Activated CD8-positive, alpha-beta memory T cell treated with anti-CD3 and anti-CD28 coated beads, Interleukin-2, amount 10 ng/mL, durations not matched to agents 7 days and 5 days (primary cell): ENCODE measurements around the gene FUT8. TPM values are rescaled to one million over a fixed set of nuclear protein-coding genes. Genes with fewer than 3 reads are reported as not detected.
A peak's percentile ranks its signal among the peaks of the same experiment; 100 is the strongest.

Experiments
- ATAC-seq: fragments of 150-1000 bp; cut with Tn5 transposase; one replicate; pipeline ENCODE4 v1.10.0; 2021; ENCODE audit warnings: moderate library complexity
- CTCF ChIA-PET: fragments of 350-600 bp; sonication (Branson Sonifier 250); formaldehyde crosslinking; loops from one replicate; lab custom pipeline; 2021; ENCODE audit warnings: antibody characterized with exemption; lab: Charles Lee
- DNase-seq: peaks from one replicate; pipeline ENCODE4 v3.0.0-alpha.2; 2020
- H3K27ac Mint-ChIP-seq: one replicate; pipeline ENCODE4 v1.8.0; 2021; ENCODE audit warnings: mild to moderate bottlenecking, mixed read lengths
- H3K27me3 Mint-ChIP-seq: one replicate; pipeline ENCODE4 v1.8.0; 2021; ENCODE audit warnings: mixed read lengths
- H3K36me3 Mint-ChIP-seq: one replicate; pipeline ENCODE4 v1.8.0; 2021; ENCODE audit warnings: mild to moderate bottlenecking, mixed read lengths
- H3K4me1 Mint-ChIP-seq: one replicate; pipeline ENCODE4 v1.8.0; 2021; ENCODE audit warnings: mixed read lengths
- H3K4me3 Mint-ChIP-seq: one replicate; pipeline ENCODE4 v1.8.0; 2021; ENCODE audit warnings: mild to moderate bottlenecking, moderate library complexity, mixed read lengths
- H3K9me3 Mint-ChIP-seq: one replicate; pipeline ENCODE4 v1.8.0; 2022; ENCODE audit warnings: low read depth, mixed read lengths
- total RNA-seq, 2 experiments: library from RNA; stranded (reverse); gene quantifications; one replicate each; pipeline ENCODE4 v1.2.3, GENCODE V29; 2021

Gene FUT8
- total RNA-seq, 2 experiments from 2014 or later: 114 to 161 TPM

DNA sequence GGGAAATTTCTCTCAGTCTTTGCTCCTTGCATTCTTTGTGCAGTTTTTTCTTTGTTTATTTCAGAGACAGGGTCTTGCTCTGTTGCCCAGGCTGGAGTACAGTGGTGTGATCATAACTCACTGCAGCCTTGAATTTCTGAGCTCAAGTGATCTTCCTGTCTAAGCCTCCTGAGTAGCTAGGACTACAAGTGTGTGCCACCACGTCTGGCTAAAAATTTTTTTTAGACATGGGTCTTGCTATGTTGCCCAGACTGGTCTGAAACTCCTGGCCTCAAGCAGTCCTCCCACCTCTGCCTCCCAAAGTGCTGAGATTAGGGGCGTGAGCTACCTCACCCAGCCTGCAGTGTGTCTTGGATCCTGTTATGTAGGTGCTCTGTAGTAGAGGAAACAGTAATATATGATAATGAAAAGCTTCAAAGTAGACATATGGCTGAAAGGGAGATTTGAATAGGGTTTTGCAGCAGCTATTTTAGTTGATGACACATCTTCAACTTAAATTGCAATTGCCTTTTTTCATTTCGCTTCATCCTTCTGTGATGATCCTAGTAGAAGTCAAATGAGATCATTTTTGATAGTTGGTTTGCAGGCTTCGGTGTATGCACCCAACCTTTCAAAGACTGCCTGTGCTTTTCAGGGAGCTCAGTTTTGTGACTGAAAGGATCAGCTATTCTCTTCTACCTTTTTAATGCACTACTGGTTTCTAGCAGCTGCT, 75.4 kb downstream of the FUT8 start:
- no peak for ATAC-seq
- H3K4me3 Mint-ChIP-seq: no peak overlapping the region
- no peaks in the 10 kb centered on the region for H3K27me3 Mint-ChIP-seq

DNA sequence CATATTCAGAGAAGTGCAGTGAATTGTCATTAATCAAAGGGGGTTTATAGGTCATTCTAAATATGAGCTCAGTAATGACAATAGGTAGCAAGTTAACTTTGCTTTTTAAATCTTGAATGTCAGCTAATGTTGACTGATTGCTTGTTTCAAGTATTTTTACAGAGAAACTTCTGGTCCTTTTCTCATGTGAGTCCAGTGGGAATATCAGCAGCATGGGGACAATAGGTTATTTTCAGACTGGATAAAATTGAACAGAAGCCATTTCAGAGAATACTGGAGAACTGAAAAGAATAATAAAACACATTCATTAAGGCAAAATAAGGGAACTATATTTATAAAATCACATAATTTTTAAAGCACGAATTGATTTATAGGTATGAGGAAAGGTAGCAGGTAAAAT, 78.7 kb downstream of the FUT8 start:
- CTCF ChIA-PET: no interaction called here
- DNase-seq (no peak), ATAC-seq (no peak)
- Mint-ChIP-seq H3K36me3 (peaks cover 50% of the 10 kb centered on the region), H3K27ac (no peak overlapping the region), H3K27me3 (no peaks in the 10 kb centered on the region), H3K9me3 (peaks cover 3% of the 10 kb centered on the region), H3K4me3 (no peak overlapping the region), H3K4me1 (peaks cover 20% of the 10 kb centered on the region)

More for the DNA sequence above, 75.4 kb downstream of the FUT8 start:
- H3K4me1 Mint-ChIP-seq: peaks cover 25% of the 10 kb centered on the region
- DNase-seq: no peak
- H3K9me3 Mint-ChIP-seq: no peaks in the 10 kb centered on the region
- no peak overlapping the region for H3K27ac Mint-ChIP-seq
- peaks cover 41% of the 10 kb centered on the region for H3K36me3 Mint-ChIP-seq
- CTCF ChIA-PET: interaction anchor here (1.0 kb wide), 1 partner anchor 72 kb away, joined by 3 read pairs; no protein-coding TSS in a partner anchor

DNA sequence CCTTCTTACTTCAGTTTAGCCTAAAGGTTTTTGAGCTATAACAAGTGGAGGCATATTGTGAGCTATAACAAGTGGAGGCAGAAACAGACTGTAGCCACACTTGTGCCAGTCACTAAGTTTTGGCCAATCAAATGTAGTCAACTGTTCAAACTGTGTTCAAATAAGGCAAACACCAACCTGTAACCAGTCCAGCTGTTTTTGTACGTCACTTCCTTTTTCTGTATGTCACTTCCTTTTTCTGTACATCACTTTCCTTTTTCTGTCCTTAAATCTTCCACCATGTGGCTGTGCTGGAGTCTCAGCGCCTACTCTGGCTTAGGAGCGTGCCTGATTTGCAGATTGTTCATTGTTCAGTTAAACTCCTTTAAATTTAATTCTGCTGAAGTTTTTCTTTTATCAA, 79.7 kb downstream of the FUT8 start:
- Mint-ChIP-seq H3K4me3 (no peak overlapping the region), H3K27ac (no peak overlapping the region), H3K36me3 (peaks cover 53% of the 10 kb centered on the region), H3K27me3 (no peaks in the 10 kb centered on the region), H3K9me3 (peaks cover 10% of the 10 kb centered on the region), H3K4me1 (peaks cover 24% of the 10 kb centered on the region)
- CTCF ChIA-PET: no interaction called here
- no peak for ATAC-seq
- DNase-seq: no peak

DNA sequence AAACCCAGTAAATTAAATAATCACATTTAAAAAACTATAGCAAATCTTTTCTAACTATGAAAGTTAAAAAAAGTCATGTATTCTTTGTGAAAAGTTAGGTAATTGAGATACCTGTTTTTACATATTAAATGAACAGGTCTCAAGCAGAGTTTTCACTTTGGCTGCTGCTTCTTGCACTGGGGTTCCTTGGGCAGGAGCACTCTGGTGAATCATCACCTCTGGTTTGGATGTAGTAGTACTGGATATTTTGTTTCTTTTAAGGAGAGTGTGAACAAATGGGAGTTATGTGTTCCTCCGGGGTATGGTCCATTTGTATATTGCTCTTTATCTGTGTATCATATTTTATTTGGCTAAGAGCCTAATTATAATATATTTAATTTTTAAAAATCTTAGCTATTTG, 82.7 kb downstream of the FUT8 start:
- no peak overlapping the region for H3K4me3 Mint-ChIP-seq
- no peaks in the 10 kb centered on the region for H3K27me3 Mint-ChIP-seq
- no peak for DNase-seq
- CTCF ChIA-PET: no interaction called here
- H3K36me3 Mint-ChIP-seq: peaks cover 58% of the 10 kb centered on the region
- ATAC-seq: no peak
- H3K9me3 Mint-ChIP-seq: peaks cover 10% of the 10 kb centered on the region
- H3K27ac Mint-ChIP-seq: no peak overlapping the region
- H3K4me1 Mint-ChIP-seq: peaks cover 30% of the 10 kb centered on the region

DNA sequence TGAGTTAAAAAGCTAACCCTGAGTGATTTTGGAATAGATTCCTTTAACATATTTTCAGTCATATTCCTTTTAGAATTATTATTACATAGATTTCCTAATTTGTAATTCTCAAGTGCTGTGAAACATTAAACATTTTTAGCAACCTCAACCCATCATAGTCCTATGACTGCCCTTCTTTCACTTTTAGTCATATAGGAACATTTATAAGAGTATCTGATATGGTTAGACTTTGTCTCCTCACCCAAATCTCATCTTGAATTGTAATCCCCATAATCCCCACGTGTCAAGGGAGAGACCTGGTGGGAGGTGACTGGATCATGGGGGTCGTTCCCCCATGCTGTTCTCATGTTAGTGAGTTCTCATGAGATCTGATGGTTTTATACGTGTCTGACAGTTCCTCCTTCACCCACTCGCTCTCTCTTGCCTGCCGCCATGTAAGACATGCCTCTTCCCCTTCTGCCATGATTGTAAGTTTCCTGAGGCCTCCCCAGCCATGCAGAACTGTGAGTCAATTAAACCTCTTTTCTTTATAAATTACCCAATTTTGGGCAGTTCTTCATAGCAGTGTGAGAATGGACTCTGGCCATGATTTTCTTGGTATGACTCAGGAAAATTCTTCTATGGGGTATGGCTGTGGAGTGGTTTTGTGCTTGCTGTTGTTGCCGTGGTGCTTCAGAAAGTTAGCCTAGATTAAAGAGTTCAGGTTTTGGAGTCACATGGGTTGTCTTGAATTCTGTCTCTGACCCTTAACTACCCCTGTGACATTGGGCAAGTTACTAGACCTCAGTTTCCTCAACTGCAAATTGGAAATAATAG, 83.9 kb downstream of the FUT8 start:
- no peak for DNase-seq
- peaks cover 38% of the 10 kb centered on the region for H3K4me1 Mint-ChIP-seq
- ATAC-seq: peak; percentile 45

DNA sequence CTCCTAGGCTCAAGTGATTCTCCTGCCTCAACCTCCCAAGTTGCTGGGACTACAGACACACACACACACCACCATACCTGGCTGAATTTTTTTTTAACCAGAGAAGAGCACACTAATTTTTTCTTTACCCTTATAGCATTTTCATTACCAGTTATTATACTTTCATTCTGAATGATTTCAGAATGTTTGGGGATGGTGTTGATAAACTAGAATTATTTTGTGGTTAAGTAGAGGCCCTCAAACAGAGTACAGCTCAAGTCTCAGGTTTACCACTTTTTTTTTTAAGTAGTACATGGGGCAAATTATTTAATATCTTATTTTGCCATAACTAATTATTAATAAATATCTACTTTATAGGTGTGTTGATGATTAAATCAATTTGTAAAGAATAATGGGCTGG, 86.6 kb downstream of the FUT8 start:
- Mint-ChIP-seq H3K4me3 (no peak overlapping the region), H3K27me3 (no peaks in the 10 kb centered on the region), H3K27ac (no peak overlapping the region), H3K4me1 (peaks cover 46% of the 10 kb centered on the region), H3K36me3 (peaks cover 38% of the 10 kb centered on the region), H3K9me3 (peaks cover 10% of the 10 kb centered on the region)
- ATAC-seq (no peak), DNase-seq (no peak)
- CTCF ChIA-PET: no interaction called here

More for the DNA sequence above, 83.9 kb downstream of the FUT8 start:
- no peak overlapping the region for H3K4me3 Mint-ChIP-seq
- peaks cover 51% of the 10 kb centered on the region for H3K36me3 Mint-ChIP-seq
- peaks cover 10% of the 10 kb centered on the region for H3K9me3 Mint-ChIP-seq
- CTCF ChIA-PET: no interaction called here
- no peaks in the 10 kb centered on the region for H3K27me3 Mint-ChIP-seq
- no peak overlapping the region for H3K27ac Mint-ChIP-seq

DNA sequence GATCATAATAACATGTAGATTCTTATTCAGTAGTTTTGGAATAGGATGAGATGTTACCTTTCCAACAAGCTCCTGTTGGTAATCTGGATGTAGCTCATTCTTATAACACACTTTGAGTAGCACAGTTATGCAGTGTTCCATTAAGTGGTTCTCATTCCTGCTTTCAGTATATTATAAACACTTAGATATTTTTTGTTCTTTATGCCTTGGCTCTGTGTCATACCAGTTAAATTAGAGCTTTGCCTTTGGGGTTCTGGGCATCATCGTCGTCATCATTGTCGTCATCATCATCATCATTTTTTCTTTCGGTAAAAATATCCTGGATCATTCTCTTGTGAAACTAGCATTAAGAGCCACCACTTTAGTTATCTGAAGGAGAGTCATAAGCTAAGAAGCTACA, 87.5 kb downstream of the FUT8 start:
- DNase-seq (no peak), ATAC-seq (no peak)
- Mint-ChIP-seq H3K36me3 (peaks cover 38% of the 10 kb centered on the region), H3K4me1 (peaks cover 47% of the 10 kb centered on the region), H3K4me3 (no peak overlapping the region), H3K27ac (no peak overlapping the region), H3K27me3 (no peaks in the 10 kb centered on the region), H3K9me3 (peaks cover 10% of the 10 kb centered on the region)
- CTCF ChIA-PET: interaction anchor here (1.1 to 1.2 kb wide), 2 partner anchors 10 to 84 kb away, joined by 3 to 4 read pairs; no protein-coding TSS in a partner anchor

DNA sequence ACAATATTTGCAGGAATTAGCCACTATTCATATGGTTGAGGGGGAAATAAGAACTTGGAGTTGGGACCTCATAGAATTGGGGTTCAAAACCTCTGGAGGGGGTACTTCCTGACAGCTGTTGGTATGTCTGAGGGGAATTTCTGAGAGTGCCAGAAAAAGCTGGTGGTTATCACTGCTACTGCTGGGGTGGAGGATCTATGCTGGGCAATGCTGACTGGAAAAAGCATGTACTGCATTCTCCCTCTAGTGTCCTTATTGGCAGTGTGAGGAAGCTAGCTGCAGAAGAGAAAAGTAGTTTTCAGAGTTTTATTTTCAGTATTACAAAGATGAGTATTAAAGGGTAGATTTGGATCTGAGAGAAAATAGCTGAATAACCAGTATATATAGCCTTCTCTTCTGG, 88.8 kb downstream of the FUT8 start:
- Mint-ChIP-seq H3K4me1 (peaks cover 42% of the 10 kb centered on the region), H3K27ac (no peak overlapping the region), H3K4me3 (no peak overlapping the region), H3K27me3 (no peaks in the 10 kb centered on the region), H3K36me3 (peaks cover 31% of the 10 kb centered on the region), H3K9me3 (peaks cover 6% of the 10 kb centered on the region)
- DNase-seq (no peak), ATAC-seq (peak; percentile 51)
- CTCF ChIA-PET: interaction anchor here (0.8 kb wide), 2 partner anchors 46 to 90 kb away, joined by 3 read pairs; no protein-coding TSS in a partner anchor

DNA sequence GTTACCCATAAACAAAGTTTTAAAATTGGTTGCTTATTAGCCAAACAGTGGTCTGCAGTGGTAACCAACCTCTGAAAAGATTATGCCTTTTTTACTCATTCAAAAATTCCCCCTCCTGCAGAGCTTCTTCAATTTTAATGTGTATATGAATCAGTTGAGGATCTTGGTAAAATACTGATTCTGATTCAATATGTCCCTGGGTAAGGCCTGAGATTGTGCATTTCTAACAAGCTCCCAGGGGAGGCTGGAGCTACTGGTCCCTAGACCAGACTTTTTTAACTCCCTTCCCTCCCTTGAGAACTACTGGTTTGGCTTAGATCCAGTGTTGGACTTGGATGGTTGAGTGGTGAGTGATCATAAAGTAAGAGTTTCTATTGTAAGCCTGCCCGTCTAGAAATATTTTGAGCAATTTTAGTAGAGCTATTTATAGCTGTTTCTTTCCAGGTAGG, 90.2 kb downstream of the FUT8 start:
- H3K9me3 Mint-ChIP-seq: peaks cover 3% of the 10 kb centered on the region
- H3K27ac Mint-ChIP-seq: no peak overlapping the region
- no peaks in the 10 kb centered on the region for H3K27me3 Mint-ChIP-seq
- peaks cover 36% of the 10 kb centered on the region for H3K4me1 Mint-ChIP-seq
- DNase-seq (no peak), ATAC-seq (no peak)
- peaks cover 30% of the 10 kb centered on the region for H3K36me3 Mint-ChIP-seq
- CTCF ChIA-PET: interaction anchor here (1.2 kb wide), 1 partner anchor 88 kb away, joined by 3 read pairs; no protein-coding TSS in a partner anchor
- H3K4me3 Mint-ChIP-seq: no peak overlapping the region

DNA sequence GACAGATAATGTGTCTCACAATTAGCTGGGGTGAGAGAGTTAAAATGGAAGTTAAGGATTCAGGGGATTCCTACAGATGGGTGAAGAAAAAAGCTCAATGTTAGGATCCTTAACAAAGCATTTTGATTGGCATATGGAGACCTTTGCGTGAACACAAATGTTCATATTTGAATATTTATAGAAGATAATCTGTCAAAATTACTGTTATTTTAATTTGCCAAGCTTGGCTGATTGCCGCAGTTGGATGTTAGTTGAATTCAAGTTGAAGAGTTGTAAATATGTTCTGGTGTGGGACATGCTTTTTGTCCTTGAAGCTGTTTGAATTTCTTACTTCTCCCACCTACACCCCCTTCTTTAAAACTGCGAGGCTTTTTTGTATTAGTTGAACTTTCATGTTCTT, 91.2 kb downstream of the FUT8 start:
- Mint-ChIP-seq H3K9me3 (peaks cover 3% of the 10 kb centered on the region), H3K4me1 (peaks cover 30% of the 10 kb centered on the region), H3K4me3 (no peak overlapping the region), H3K36me3 (peaks cover 29% of the 10 kb centered on the region), H3K27me3 (no peaks in the 10 kb centered on the region), H3K27ac (no peak overlapping the region)
- CTCF ChIA-PET: interaction anchor here (1.0 kb wide), 1 partner anchor 88 kb away, joined by 3 read pairs; no protein-coding TSS in a partner anchor
- ATAC-seq (no peak), DNase-seq (no peak)

DNA sequence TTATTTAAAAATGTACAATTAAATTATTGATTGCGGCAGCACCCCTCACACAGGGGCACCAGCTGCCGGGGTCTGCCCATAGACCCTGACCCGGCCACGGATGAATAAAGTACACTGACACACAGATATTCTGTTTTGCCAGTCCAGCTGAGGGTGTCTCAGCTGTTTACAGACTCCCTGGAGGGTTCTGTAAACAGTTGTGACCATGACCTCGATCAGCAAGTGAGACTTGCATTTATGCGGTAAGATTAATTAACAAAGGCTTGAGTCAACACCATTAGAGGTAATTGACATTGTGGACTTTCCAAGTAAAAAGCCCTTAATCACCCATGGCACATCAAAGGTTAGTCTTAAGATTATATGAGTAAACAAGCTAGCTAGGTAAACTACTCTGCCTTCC, 94.3 kb downstream of the FUT8 start:
- H3K36me3 Mint-ChIP-seq: peaks cover 48% of the 10 kb centered on the region
- no peak for ATAC-seq
- H3K9me3 Mint-ChIP-seq: peaks cover 9% of the 10 kb centered on the region
- no peak overlapping the region for H3K4me3 Mint-ChIP-seq
- no peak overlapping the region for H3K27ac Mint-ChIP-seq
- CTCF ChIA-PET: no interaction called here
- H3K4me1 Mint-ChIP-seq: peaks cover 25% of the 10 kb centered on the region
- no peak for DNase-seq
- H3K27me3 Mint-ChIP-seq: no peaks in the 10 kb centered on the region

DNA sequence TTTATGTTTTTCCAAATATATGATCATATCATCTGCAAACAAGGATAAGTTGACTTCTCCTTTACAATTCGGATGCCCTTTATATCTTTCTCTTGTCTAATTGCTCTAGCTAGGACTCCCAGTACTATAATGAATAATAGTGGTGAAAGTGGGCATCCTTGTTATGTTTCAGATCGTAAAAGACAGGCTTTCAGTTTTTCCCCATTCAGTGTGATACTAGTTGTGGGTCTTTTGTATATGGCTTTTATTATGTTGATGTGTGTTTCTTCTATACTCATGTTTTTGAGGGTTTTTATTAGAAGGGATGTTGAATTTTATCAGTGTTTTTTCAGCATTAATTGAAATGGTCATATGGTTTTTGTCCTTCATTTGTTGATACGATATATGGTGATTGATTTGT, 97.3 kb downstream of the FUT8 start:
- CTCF ChIA-PET: no interaction called here
- ATAC-seq: no peak
- Mint-ChIP-seq H3K27ac (no peak overlapping the region), H3K9me3 (peaks cover 9% of the 10 kb centered on the region), H3K27me3 (no peaks in the 10 kb centered on the region), H3K4me3 (no peak overlapping the region), H3K36me3 (peaks cover 60% of the 10 kb centered on the region), H3K4me1 (peaks cover 25% of the 10 kb centered on the region)
- no peak for DNase-seq

DNA sequence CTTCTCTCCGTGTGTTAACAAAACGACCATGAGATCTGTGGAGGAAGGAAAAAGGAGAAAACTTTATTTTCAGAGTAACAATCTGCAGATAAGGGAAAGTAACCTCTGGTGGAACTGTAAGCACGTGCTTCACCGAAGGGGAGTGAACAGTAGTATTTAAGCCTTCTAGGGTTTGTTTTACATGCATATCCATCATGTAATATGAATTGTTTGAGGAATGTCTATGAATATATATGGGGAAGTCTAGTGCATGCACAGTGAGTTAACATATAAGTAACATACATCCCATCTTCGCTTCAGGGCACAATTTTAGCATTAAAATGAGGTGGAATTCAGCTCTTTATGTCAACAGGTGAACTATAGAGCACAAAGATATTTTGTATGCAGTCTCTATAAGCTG, 101.1 kb downstream of the FUT8 start:
- CTCF ChIA-PET: interaction anchor here (0.7 kb wide), 1 partner anchor 212 kb away, joined by 3 read pairs; no protein-coding TSS in a partner anchor
- peaks cover 6% of the 10 kb centered on the region for H3K9me3 Mint-ChIP-seq
- no peak overlapping the region for H3K4me3 Mint-ChIP-seq
- ATAC-seq (no peak), DNase-seq (no peak)
- H3K36me3 Mint-ChIP-seq: peaks cover 54% of the 10 kb centered on the region
- H3K27me3 Mint-ChIP-seq: no peaks in the 10 kb centered on the region
- H3K4me1 Mint-ChIP-seq: peaks cover 53% of the 10 kb centered on the region
- no peak overlapping the region for H3K27ac Mint-ChIP-seq
